NCI-H1105 (cell line): Measurements from ENCODE around the gene ISY1.
"Not testable (repeated sequence)": the region's sequence is repeated elsewhere in the genome, so short reads cannot be mapped to it uniquely, and the experiment has no call there.

Source experiments
- DNase-seq: peaks from one replicate; lab custom pipeline; 2025; lab: John Stamatoyannopoulos, UW

ISY1 gene

DNA sequence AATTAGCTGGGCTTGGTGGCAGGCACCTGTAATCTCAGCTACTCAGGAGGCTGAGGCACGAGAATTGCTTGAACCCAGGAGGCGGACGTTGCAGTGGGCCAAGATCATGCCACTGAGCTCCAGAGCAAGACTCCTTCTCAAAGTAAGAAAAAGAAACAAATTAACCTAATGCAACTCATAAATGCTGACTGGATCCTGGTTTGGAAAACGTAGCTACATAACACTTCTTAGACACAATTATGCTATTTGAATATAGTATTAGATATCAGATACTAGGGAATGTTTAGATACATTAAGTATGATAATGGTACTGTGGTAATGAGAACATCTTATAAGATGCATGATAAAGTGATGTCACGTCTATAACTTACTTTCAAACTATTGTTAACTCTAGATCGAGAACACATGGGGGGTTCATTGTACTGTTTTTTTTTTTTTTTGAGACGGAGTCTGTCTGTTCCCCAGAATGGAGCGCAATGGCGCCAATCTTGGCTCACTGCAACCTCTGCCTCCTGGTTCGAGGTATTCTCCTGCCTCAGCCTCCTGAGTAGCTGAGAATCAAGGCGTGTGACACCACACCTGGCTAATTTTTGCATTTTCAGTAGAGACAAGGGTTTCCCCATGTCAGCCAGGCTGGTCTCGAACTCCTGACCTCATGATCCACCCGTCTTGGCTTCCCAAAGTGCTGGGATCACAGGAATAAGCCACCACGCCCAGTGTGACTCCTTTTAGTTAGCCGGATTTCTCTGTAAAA, 5.9 kb upstream of the ISY1 start:
- no peak for DNase-seq

DNA sequence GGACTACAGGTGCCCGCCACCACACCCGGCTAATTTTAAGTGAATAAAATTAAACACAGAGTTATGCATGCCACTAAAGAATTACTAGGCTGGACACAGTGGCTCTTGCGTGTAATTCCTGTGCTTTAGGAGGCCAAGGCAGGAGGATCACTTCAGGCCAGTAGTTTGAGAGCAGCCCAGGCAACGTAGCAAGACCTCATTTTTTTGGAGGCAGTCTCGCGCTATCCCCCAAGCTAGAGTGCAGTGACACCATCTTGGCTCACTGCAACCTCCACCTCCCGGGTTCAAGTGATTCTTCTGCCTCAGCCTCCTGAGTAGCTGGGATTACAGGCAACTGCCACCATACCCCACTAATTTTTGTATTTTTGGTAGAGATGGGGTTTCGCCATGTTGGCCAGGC, 4.7 kb upstream of the ISY1 start:
- DNase-seq: not testable (repeated sequence)

DNA sequence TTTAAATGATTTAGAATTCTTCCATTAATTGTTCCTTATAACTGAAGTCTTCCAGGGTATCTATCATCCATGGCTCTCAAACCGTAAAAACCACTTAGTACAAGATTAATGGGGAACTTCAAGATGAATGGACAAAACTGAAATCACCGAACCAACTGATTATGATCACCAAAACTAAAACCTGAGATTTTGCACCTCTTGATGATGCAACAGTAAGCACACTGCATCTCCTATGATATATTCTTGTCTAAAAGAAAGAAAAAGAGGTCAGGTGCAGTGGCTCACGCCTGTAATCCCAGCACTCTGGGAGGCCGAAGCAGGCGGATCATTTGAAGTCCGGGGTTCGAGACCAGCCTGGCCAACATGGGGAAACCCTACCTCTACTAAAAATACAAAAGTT, 3.6 kb upstream of the ISY1 start:
- no peak for DNase-seq

DNA sequence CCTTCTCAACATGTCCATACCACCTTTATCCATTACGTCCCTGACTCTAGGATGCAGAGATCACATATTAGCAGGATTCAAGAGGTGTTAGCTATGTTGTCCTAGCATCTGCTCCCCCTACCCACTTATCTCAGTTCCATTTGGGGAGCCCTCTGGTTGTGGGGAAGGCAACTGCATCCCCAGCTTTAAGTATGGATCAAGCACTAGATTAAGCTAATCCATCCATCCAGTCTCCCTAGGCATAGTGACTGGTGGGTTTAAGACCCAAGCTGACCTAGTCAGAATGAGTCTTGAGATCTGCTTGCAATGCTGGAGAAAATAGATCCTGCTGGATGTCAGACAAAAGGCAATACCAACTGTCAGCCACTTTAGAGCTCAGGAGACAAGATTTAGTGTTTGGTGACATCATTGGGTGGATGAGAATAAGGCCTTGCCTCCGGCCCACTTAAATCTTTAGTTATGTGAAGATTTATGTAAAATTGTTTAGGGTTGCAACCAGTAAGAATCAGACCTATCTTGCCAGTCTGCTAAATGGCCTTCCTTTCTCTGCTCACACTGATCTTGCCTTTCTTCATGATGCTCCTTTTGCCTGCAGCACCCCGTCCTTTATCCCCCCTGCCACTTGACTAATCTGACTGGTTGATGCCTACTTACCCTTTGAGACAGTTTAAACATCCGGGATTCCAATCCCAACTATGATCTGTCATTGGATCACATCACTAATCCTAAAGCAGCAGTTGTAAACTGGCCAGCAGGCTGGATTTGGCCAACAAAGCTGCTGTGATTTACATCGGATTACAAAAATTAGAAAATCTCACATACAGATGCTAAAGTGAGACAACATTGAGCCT, 2.1 kb upstream of the ISY1 start:
- no peak for DNase-seq

DNA sequence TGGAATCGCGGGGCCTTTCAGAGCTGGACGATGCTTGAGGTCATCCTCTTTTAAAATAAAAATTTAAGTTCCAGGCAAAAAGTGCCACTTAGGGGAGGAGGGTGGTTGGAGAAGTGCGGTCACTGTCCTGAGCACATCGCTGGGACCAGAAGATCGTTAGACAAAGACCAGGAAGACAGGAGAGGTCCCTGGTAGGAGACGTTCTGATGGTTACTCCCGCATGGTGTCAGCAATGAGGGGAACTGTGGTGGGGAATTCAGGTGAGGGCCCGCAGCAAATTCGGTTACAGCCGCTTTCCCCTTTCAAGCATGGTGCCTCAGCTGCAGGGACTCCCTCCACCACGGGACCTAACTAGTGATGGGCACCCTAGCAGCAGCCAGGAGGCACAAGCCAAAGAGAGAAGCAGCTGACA, 1.0 kb upstream of the ISY1 start:
- no peak for DNase-seq

DNA sequence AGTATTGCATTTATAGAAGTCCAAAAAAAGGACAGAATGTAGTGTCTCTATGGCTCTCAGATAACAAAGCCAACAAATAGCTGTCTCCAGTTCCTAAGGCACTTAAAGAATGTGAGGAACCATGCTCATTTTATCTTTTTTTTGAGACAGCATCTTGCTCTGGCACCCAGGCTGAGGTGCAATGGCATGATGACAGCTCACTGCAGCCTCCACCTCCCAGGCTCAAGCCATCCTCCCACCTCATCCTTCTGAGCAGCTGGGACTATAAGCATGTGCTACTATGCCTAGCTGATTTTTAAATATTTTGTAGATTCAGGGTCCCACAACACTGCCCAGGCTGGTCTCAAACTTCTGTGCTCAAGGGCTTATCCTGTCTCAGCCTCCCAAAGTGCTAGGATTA, 16.1 kb downstream of the ISY1 start:
- no peak for DNase-seq

DNA sequence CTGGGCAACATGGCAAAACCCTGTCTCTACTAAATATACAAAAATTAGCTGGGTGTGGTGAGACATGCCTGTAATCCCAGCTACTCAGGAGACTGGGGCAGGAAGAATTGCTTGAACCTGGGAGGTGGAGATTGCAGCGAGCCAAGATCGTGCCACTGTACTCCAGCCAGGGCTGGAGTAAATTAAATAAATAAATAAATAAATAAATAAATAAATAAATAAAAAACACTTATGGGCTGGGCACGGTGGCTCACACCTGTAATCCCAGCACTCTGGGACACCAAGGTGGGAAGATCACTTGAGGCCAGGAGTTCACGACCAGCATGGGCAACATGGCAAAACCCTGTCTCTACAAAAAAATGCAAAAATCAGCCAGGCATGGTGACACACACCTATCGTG, 19.9 kb downstream of the ISY1 start:
- not testable (repeated sequence) for DNase-seq

DNA sequence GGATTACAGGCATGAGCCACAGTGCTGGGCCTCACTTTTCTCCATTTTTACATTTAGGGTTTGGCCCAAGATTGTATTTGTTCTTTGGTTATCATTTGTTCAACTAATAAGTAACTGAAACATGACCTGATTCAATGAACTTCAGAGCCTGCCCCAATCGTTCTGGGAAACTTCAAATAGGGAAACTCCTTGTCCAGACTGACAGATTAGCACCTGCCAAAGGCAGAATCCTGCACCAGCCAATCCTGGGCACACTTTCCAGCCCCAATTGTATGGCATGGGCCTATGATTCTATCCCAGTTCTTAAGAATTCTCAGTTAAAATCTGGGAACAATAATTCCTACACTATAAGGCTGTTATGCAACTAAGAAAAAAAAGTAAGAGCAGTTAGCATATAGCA, 21.0 kb downstream of the ISY1 start:
- DNase-seq: no peak

DNA sequence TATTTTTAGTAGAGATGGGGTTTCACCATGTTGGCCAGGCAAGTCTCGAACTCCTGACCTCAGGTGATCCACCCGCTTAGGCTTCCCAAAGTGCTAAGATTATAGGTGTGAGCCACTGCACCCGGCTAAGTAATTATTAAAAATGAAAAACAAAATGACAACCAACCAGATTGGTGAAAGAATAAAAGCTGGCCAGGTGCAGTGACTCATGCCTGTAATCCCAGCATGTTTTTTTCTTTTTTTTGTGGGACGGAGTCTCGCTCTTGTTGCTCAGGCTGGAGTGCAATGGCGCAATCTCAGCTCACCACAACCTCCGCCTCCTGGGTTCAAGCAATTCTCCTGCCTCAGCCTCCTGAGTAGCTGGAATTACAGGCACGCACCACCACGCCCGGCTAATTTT, 24.6 kb downstream of the ISY1 start:
- DNase-seq: not testable (repeated sequence)

DNA sequence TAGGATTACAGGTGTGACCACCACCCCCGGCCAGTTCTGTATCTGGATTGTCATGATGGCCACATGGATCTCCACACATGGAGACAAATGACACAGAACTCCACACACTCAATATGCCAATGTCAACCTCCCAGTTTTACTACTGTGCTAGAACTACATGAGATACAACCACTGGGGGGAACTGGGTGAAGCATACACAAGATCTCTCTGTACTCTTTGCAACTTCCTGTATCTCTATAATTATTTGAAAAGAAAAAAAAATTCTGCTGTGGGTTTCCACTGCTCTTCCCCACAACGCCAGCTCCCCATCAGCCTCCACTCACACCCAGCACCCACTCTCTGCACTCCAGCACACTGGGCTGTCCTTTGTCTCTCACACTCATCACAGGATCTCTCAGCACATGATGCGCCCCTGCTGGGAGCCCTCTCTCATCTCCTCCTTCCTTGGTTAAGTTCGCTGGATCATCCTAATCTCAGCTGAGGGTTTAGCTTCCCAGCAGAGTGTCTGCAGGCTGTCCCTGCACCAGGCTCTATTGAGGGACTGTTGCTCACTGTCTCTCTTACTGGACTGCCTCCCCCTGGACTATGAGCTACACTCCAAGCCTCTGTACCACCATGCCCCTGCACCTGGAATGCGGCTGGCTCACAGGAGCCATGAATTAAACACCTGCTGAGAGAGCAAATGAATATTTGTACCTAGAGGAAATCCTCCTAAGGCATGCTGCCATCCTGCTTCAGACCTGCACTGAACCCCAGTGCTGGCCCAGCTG, 28.6 kb downstream of the ISY1 start:
- no peak for DNase-seq

DNA sequence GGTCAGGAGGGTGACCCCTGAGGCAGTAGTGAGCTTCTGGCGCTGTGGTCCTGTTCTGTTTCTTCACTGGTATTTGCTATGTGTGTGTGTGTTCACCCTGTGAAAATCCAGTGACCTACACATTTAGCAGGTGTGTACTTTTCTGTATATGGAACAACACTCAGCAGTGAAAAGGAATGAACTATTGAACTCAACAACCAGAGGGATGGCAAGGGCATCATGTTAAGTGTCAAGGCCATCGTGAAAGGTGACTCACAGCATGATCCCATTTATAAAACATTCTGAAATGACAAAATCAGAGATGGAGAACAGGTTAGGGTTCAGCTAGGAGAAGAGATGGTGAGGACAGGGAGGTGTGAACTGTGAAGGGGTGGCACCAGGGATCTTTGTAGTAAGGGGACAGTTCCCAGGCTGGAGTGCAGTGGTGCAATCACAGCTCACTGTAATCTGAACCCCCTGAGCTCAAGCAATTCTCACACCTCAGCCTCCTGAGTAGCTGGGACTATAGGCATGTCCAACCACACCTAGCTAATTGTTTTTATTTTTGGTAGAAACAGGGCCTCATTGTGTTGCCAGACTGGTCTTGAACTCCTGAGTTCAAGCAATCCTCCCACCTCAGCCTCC, 29.3 kb downstream of the ISY1 start:
- no peak for DNase-seq

DNA sequence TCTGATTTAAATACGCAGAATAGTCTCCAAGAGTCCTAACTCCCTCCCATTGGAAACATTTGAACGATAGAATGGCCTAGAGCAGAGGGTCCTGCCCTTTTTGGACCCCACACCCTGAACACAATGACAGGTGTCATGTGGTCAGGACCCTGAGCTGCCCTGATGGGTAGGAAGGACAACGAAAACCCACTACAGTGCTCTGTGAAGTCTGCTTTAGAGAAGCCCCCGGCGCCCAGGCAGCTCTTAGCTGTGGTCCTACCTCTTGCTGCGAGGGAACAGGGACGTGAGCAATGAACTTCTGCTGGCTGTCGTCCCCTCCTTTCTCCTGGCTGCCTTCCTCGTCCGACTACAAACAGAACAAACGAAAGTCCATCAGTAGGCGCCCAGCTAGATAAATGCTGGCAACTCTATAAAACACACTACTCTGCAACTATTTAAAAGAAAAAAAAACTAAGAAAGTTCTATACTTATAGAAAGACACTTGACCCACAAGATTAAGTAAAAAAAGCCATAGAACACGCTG, 30.5 kb downstream of the ISY1 start:
- no peak for DNase-seq

DNA sequence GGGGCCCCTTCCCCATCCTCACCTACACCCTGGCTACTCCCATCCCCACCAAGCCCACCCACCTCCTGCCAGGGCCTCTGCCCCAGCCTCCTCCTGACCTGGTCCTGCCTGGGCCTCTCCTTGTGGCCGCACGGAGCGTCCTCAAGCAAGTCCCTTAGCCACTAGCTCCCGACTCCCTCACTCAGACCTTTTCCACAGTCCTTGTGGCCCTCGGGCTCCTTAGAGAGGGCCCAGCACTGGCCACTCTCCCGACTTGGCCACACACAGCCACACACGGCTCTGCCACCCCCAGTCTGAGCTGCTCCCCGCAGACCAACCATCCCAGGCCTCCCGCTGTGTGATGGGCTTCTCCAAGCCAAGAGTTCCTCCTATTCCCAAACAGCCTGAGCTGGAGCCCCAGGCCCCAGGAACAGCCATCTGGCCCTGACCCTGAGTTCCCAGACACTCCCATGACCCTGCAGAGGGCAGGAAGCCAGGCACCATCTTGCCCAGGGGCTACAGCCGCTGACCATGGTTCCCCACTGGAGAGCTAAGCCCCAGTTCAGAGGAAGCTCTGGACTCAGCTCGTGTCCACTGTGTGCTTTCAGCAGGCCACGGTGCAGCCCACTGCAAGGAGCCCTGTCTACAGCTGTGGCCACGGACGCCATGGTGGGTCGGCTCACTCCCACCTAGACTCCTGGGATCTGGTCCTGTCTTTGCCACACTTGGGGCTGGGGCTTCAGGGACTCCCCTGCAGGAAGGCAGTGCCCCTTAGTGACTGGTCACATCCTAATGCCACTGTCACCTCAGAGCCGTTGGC, 32.3 kb downstream of the ISY1 start:
- DNase-seq: no peak

DNA sequence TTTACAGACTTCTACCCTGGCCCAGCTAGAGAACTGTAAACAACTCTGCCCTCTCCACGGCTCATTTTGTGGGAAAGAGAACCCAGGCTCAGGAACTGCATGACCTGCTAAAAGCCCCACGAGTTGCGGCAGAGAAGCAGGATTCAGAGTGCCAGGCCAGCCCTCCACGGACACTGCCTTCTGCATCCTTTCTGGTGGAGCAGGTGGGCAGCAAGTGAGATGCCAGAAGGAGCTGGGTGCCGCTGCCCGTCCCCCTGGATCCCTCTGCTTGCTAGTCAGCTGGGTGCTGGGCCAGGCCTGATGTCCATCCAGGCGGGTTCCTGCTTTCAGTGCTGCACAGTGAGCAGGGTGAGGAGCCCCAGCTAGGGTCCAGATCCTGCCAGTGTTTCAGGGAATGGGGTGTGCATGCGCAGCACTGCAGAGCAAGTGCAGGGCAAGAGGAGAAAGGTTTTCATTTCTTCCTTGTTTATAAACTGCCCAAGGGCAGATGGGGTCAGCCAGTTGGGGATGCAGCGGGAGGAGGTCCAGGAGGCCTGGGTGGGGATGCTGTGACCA, 34.1 kb downstream of the ISY1 start:
- DNase-seq: no peak

DNA sequence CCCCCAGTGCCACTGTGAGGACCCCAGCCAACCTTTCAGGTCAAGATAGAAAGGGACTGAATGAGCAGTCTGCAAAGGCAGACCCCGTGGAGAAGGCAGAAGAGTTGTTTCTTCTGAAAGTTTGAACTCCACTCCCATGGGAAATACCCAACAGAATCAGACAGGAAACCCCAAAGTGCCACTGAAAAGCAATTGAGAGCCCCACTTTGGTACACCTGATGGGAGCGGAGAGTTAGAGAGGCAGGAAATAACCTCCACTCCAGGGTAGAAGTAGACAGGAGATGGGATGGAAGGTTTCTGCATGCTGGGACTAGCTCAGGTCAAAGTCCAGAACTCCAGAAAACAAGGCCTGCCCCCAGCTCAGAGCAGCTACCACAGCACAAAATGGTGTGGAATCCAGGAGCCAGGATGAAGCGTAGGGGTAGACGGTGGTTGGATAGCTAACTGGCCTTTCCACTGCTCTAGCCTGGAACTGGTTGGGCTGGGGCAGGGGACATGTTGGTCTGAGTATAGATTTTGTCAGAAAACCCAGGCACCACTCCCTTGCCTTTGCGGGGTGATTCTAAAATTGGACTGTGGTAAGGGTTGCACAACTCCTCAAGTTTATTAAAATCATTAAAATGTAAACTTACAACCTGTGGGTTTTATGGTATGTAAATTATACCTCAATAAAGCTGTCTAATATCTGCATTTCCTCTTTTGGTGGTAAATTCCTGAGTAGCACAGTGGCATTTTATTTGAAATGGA, 37.4 kb downstream of the ISY1 start:
- DNase-seq: no peak

DNA sequence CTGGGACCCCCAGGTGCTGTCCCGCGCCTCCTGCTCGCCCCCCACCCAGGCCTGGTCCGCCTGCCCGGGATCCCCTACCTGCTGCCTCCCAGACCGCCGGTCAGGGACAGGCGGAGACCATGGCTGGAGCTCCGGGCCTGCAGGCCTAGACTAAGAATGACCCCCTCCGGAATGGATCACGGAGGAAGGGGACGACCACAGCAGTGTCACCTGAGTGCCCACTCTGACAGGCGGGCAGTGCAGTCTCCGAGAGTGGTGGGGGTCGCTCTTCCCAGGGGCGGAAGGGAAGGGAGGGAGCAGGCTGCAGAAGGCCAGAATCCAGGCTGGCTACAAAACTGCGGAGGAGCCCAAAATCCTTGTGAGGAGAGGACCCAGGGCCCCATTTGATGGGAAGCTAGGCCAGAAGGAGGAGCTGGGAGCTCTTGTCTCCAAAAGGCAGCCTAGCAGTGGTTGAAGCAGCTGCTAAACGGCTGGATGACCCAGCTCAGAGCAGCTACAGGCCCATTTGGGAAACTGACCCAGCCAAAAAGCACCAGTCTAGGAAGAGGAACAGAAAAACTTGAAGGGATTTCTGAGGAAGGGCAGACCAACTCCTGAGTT, 38.4 kb downstream of the ISY1 start:
- no peak for DNase-seq

DNA sequence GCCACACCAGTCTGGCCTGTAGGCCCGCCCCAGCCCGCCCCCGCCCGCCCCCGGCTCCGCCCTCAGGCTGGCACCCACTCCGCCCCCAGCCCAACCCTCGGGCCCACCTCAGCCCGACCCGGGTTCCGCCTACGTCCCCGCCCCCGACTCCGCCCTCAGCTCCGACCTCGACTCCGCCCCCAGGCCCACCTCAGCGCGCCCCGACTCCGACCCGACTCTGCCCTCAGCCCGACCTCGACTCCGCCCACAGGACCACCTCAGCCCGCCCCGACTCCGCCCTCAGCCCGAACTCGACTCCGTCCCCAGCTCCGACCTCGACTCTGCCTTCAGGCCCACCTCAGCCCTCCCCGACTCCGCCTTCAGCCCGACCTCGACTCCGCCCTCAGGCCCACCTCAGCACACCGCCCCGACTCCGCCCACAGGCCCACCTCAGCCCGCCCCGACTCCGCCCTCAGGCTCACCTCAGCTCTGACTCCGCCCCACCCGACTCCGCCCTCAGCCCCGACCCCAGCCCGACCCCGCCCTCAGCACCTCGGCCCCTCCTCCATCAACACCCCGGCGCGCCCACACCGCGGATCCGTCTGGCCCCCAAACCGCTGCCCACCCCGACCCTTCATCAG, 39.0 kb downstream of the ISY1 start, which contains the start of gene RAB43:
RAB43 (minus strand) TSS at position 13 of the 620 bp plus-strand sequence. CDS start 315 bp downstream, outside the sequence.
- DNase-seq: peak; percentile 98

DNA sequence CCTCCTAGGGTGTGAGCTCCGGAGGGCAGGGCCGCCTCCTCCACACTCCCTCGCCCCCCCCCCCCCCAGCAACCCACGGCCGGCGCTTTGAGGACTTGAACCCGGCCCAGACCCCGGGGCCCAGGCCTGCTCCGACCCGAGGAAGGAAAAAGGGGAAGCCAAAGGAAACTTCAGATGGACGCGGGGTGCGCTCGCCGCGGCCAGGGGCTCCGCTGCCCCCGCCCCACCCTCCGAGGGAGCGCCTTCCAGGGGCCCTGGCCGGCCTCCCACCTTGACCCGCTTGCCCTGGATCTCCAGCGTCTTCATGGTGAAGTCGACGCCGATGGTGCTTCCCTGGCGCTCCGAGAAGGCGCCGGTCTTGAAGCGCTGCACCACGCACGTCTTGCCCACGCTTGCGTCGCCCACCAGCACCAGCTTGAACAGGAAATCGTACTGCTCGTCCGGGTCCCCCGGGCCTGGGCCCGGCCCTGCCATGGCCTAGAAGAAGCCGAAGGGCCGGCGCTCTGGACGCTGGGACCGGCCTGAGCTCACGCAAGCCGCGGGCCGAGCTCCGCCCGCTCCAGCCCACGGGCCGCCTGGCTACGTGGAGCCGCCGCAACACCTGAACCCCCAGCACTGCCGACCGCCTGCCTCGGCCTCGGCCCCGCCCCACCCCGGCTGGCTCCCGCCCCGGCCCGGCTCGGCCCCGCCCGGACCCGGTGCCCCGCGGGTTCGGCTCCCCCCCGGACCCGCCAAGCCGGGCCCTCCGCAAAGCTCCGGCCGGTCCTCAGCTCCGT, 39.7 kb downstream of the ISY1 start:
- no peak for DNase-seq
